HG03097 (cell line): ENCODE measurements around the gene ZC3H7B.

Experiments
- ATAC-seq: cut with Tn5 transposase; IDR thresholded peaks from one replicate; pipeline ENCODE4 v1.9.1; 2021; ENCODE audit not compliant: unreplicated experiment, low FRiP score

The ZC3H7B gene

DNA sequence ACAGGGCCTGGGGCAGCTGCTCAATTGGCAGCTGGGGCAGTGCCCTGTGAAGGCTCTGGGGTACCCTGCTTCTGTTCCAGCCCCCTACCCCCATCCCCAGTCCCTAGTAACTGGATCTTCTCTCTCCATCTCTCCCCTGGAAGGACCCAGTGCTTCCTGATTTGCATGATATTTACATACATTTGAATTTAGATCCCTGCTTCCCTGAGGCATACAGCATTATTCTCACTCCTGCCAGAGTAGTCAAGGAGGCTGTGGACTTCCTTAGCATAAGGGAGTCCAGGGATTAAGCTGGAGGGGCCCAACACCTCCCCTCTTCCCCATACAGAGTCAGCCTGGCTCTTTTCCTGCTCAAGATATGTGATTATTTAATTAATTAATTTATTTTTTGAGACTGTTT, 105.1 kb downstream of the ZC3H7B start:
- ATAC-seq, result no peak

DNA sequence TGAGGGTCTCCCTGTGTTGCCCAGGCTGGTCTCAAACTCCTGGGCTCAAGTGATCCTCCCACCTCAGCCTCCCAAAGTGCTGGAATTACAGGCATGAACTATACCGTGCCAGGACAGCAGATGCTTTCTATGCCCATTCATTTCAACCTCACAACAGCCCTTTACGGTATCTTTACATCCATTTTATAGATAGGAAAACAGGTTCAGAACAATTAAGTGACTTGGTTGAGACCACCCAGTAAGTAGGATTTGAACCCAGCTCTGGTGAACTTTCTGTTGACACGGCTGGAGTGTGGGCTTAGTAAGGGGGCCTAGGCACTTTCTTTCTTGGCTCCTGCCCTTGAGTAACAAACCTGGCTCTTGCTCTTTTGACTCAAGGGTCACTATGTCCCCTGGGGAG, 106.1 kb downstream of the ZC3H7B start:
- ATAC-seq, result no peak

DNA sequence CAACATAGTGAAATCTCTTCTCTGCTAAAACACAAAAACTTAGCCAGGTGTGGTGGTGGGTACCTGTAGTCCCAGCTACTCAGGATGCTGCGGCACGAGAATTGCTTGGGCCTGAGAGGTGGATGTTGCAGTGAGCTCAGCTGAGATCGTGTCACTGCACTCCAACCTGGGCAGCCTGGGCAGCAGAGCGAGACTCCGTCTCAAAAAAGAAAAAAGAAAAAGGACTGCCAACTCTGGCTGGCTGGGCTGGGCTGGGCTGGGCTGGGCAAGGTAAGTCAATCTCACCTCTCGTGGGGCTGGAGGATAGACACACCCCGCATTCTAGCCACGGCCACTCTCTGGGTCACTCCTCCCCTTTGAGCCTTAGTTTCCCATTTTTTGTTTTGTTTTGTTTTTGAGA, 107.3 kb downstream of the ZC3H7B start:
- ATAC-seq, result no peak
